Smooth muscle cell (in vitro differentiated cells): ENCODE data around the gene EFTUD2. TPM values are rescaled to one million over a fixed set of nuclear protein-coding genes. Genes with fewer than 3 reads are reported as not detected.

ENCODE experiments used
- DNase-seq: peaks from one replicate; lab custom pipeline; 2025; ENCODE audit not compliant: unreplicated experiment; lab: John Stamatoyannopoulos, UW
- H2AFZ ChIP-seq: fragments of 200-600 bp; sonication (generic); 2 replicates; pipeline ENCODE4 v1.6.0; 2016; ENCODE audit warnings: antibody characterized with exemption, low read depth, mild to moderate bottlenecking
- H3F3A ChIP-seq: fragments of 200-600 bp; sonication (generic); 2 replicates; pipeline ENCODE4 v1.6.0; 2017; ENCODE audit warnings: antibody characterized with exemption, low read depth
- H3K27ac ChIP-seq: fragments of 200-600 bp; sonication (generic); 2 replicates; pipeline ENCODE4 v1.5.1; 2016; ENCODE audit warnings: low read depth, mild to moderate bottlenecking
- H3K27me3 ChIP-seq: fragments of 200-600 bp; sonication (generic); 2 replicates; pipeline ENCODE4 v1.6.1; 2016; ENCODE audit warnings: low read depth, mild to moderate bottlenecking
- H3K36me3 ChIP-seq: fragments of 200-600 bp; sonication (generic); 2 replicates; pipeline ENCODE4 v1.5.1; 2016; ENCODE audit warnings: low read depth
- H3K4me1 ChIP-seq: fragments of 200-600 bp; sonication (generic); 2 replicates; pipeline ENCODE4 v1.5.1; 2016; ENCODE audit warnings: low read depth
- H3K4me2 ChIP-seq: fragments of 200-600 bp; sonication (generic); 2 replicates; pipeline ENCODE4 v1.6.0; 2016; ENCODE audit warnings: mild to moderate bottlenecking
- H3K4me3 ChIP-seq: fragments of 200-600 bp; sonication (generic); 2 replicates; pipeline ENCODE4 v1.5.1; 2016; ENCODE audit warnings: mild to moderate bottlenecking
- H3K79me2 ChIP-seq: fragments of 200-600 bp; sonication (generic); 2 replicates; pipeline ENCODE4 v1.6.0; 2016; ENCODE audit warnings: low read depth, mild to moderate bottlenecking
- H3K9ac ChIP-seq: fragments of 200-600 bp; sonication (generic); 2 replicates; pipeline ENCODE4 v1.6.0; 2016; ENCODE audit warnings: low read depth
- H3K9me3 ChIP-seq: fragments of 200-600 bp; sonication (generic); replicated peaks from 2 replicates; pipeline ENCODE4 v1.5.1; 2016; ENCODE audit warnings: low read depth
- H4K20me1 ChIP-seq: fragments of 200-600 bp; sonication (generic); 2 replicates; pipeline ENCODE4 v1.6.0; 2016; ENCODE audit warnings: low read depth
- CTCF ChIP-seq: fragments of 200-600 bp; sonication (generic); IDR thresholded peaks from 2 replicates; pipeline ENCODE4 v1.5.1; 2017; ENCODE audit warnings: borderline replicate concordance, mild to moderate bottlenecking, antibody characterized with exemption; ENCODE audit not compliant: insufficient read depth, poor library complexity, severe bottlenecking
- WGBS: methylation state at CpG from one replicate; pipeline ENCODE4 v1.1.7; 2016; ENCODE audit warnings: low lambda C conversion rate; 5-methylcytosine and 5-hydroxymethylcytosine counted together
- polyA plus RNA-seq: library from polyadenylated mRNA; unstranded; fragments of >200 nt; fragmentation: Nextera tagmentation; extraction: Ambion mirVana; gene quantifications from 2 replicates; pipeline ENCODE4 v1.2.1, GENCODE V29; 2016
- total RNA-seq: library from RNA; depleted of rRNA; stranded (reverse); fragments of >200 nt; gene quantifications from 2 replicates; pipeline ENCODE4 v1.2.3, GENCODE V29; 2014

The EFTUD2 gene
- total and polyA plus RNA-seq, 2 experiments from 2014 or later = 57.2 to 76.0 TPM

DNA sequence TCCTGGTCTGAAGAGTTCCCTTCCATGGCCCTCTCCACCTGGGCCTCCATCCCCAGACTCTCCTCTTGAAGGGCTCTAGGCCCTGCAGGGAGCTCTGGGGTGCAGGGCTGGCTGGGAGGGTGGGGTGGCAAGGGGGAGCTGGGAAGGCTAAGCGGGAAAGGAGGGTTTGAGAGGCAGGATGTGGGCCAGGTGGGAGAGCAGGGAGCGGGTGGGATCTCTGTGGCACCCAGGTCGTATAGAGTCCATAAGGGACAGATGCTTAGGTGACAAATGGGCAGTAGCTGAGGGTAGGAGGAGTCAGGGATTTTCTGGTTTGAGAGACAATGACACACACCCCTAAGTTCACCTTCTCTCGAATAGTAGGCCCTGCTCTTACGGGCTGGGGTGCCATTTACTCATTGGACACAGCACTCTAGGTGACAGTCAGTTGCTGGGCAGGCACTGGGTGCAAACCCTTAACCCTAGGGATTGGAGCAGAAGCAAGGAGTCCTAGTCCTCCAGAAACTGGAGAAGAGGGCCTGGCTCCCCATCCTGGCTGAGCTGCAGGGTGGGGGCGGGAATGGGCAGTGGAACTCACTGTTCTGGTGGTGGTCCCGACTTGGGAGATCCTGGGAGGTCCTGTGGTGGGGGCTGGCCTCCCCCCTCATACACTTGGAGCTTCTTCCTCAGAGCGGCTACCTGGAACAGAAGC lies 33.0 kb upstream of the EFTUD2 start:
- WGBS = 99% methylated on average over 8 of the region's 8 CpGs

GRCh38 chr17:44931376-44931775 lies 32.1 kb upstream of the EFTUD2 start:
- no peaks in the 10 kb centered on the region for H3K27me3 ChIP-seq
- H3K27ac ChIP-seq = no peak overlapping the region

More for the DNA sequence above, 33.0 kb upstream of the EFTUD2 start:
- no peak overlapping the region for H3K4me2 ChIP-seq
- H3K4me3 ChIP-seq = no peak overlapping the region
- no peaks in the 10 kb centered on the region for H3K9me3 ChIP-seq
- H3K9ac ChIP-seq = no peak overlapping the region
- no peak for TF ChIP-seq CTCF
- no peaks in the 10 kb centered on the region for H3F3A ChIP-seq
- H3K27me3 ChIP-seq = no peaks in the 10 kb centered on the region
- DNase-seq = no peak
- no peak overlapping the region for H2AFZ ChIP-seq
- no peaks in the 10 kb centered on the region for H3K4me1 ChIP-seq
- no peak overlapping the region for H3K27ac ChIP-seq
- peaks cover 6% of the 10 kb centered on the region for H3K79me2 ChIP-seq
- H3K36me3 ChIP-seq = no peaks in the 10 kb centered on the region
- H4K20me1 ChIP-seq = no peaks in the 10 kb centered on the region

DNA sequence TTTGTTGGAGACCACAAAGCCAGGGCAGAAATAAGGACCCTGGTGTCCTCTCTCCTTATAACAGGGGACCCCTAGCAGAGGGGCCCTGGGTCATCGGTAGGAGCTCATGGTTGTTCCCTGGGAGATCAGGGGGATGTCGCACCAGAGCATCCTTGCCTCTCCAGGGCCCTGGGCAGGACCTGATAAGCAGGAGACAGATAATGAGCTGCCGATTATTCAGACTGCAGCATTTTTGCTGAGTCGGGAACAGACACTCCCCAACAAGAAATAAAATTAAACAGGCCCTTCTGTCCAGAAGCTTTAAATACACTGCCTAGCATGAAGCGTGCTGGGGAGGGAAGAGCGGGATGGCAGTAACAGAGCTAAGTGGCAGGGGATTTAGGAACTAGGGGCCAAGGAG lies 31.4 kb upstream of the EFTUD2 start:
- no peak for TF ChIP-seq CTCF
- Histone ChIP-seq H3K9me3 (no peaks in the 10 kb centered on the region), H2AFZ (no peak overlapping the region), H3K36me3 (no peaks in the 10 kb centered on the region), H4K20me1 (no peaks in the 10 kb centered on the region), H3K4me3 (no peak overlapping the region), H3K79me2 (no peaks in the 10 kb centered on the region), H3K27ac (no peak overlapping the region), H3F3A (no peaks in the 10 kb centered on the region), H3K4me1 (no peaks in the 10 kb centered on the region), H3K9ac (no peak overlapping the region), H3K27me3 (no peaks in the 10 kb centered on the region), H3K4me2 (no peak overlapping the region)
- no peak for DNase-seq
- 75% methylated on average over 6 of the region's 6 CpGs for WGBS

More at GRCh38 chr17:44931376-44931775, 32.1 kb upstream of the EFTUD2 start:
- Histone ChIP-seq H3K4me2 (no peak overlapping the region), H3K79me2 (no peaks in the 10 kb centered on the region), H3K9ac (no peak overlapping the region), H3F3A (no peaks in the 10 kb centered on the region), H3K4me3 (no peak overlapping the region), H3K4me1 (no peaks in the 10 kb centered on the region), H3K36me3 (no peaks in the 10 kb centered on the region), H3K9me3 (no peaks in the 10 kb centered on the region), H2AFZ (no peak overlapping the region), H4K20me1 (no peaks in the 10 kb centered on the region)
- 98% methylated on average over 5 of the region's 5 CpGs for WGBS
- DNase-seq = no peak
- TF ChIP-seq CTCF = no peak

DNA sequence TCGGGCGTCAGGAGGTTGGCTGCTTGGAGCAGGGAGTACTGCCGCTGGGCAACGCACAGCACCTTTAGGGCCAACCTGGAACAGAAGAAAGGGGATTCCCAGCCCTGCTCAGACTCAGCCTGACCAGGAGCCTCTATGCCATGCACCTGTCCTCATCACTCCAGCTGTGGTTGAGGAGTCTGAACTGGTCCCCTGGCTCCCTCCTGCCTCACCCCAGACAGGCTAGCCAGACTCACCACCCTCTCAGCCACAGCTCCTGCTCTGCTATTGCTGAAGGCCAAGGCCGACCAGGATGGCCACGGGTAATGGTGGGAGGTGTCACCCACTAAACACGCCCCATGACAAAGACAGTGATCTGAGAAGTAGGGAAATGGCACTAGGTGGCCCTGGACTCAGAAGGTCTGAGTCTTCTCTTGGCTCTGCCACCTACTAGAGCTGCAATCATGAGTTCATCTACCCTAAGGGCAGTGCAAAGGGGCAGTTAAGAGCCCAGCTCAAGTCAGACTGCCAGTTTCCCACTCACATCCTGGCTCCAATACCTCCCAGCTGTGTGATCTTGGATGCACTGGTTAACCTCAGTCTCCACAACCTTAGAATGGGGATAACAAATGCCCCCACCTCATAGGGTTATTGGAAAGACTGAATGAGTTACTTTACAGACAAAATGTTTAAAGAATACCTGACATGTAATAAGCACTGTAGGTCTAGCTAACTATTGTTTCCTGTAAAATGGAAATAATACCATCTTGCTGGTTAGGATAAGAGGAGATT lies 29.9 kb upstream of the EFTUD2 start:
- no peaks in the 10 kb centered on the region for H3K27me3 ChIP-seq
- no peak overlapping the region for H3K9ac ChIP-seq
- H3K27ac ChIP-seq = no peak overlapping the region
- no peaks in the 10 kb centered on the region for H3F3A ChIP-seq
- 94% methylated on average over 7 of the region's 7 CpGs for WGBS
- no peak for TF ChIP-seq CTCF
- H3K4me3 ChIP-seq = no peak overlapping the region
- no peaks in the 10 kb centered on the region for H4K20me1 ChIP-seq
- no peaks in the 10 kb centered on the region for H3K36me3 ChIP-seq
- no peak for DNase-seq
- H3K79me2 ChIP-seq = no peaks in the 10 kb centered on the region
- no peaks in the 10 kb centered on the region for H3K9me3 ChIP-seq
- no peak overlapping the region for H3K4me2 ChIP-seq
- H2AFZ ChIP-seq = no peak overlapping the region
- H3K4me1 ChIP-seq = no peaks in the 10 kb centered on the region
